HG03342 (cell line): ENCODE measurements around the gene VASH1.

ENCODE experiments used
- ATAC-seq: cut with Tn5 transposase; IDR thresholded peaks from one replicate; pipeline ENCODE4 v1.9.1; 2021; ENCODE audit warnings: mild to moderate bottlenecking, moderate library complexity; ENCODE audit not compliant: unreplicated experiment

Gene VASH1

DNA sequence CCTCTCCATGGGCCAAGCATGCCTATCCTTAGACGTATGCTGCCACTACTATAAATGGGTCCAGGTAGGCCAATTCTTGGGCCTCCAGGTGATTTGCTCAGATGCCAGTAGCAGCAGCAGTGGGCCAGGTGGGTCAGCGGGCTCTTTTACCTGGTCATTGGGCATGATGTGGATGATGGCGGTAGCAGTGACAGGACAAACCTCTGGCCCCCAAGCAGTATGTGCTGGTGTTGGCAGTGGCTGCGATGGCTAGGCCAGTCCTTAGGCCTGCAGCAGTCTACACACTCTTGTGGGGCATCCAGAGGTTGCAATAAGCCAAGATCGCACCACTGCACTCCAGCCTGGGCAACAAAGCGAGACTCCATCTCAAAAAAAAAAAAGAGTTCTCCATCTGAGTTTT lies 19.1 kb upstream of the VASH1 start:
- ATAC-seq: no peak

DNA sequence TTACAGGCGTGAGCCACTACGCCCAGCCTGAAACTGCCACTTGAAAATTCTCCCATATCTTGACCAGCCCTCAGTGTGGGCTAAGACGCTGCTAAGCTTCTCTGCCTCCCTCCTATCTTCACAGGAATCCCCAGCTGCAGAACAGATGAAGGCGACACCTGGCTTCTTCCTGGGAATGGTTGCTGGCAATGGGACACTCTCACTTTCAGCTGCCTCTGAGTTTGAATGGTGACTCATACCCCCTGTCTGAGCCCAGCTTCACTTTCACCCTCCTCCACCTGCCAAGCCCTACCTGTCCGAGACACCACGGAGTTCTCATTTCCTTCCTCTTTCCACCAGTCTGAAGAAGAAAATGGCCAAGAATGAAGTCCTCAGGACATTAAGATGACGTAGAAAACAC lies 18.3 kb upstream of the VASH1 start:
- no peak for ATAC-seq

DNA sequence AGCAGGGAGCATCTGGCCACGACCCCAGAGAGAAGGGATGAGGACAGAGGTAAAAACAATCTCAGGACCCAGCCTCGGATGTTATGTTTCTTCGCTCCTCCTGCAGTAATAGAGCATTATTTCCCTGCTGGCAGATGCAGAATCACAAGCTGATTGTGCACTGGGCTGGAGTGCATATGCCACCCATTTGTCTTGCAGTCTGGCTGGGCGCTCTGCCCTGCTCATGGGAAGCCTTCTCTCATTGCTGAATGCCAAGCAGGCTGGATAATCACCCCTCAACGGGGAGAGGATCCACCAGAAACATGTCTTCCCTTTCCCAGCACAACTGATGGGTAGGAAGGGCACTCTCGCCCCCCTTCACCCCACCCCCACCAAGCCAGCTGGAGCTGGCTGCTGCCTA lies 8.5 kb upstream of the VASH1 start:
- no peak for ATAC-seq

DNA sequence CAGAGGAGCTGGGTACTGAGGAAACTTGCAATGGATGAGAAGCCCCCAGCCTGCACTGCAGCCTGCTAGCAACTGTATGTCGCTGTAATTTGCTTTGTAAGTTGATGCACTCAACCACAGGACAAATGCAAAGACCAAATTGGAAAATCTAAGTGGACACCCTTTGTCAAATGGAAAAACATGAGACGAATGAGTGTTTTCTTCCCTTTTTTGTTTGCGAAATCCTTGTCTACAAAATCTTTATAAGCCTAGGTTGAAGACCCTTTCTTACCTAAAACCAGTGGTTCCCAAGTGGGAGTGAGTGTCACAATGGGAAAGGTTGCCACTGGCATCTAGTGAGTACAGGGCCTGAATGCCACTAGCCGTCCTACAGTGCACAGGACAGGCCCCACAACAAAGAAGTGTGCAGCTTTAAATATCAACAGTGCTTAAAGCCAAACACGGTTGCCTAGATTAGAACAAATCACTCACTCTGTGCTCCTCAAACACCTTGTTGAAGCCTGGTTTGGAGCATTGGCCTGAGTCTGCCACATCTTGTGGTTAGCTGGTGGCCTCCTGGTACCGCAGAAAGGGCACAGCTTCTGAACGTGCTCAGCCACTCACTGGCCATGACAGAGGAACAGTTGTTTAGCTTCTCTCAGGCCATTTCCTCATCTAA lies 7.6 kb upstream of the VASH1 start:
- ATAC-seq: no peak

DNA sequence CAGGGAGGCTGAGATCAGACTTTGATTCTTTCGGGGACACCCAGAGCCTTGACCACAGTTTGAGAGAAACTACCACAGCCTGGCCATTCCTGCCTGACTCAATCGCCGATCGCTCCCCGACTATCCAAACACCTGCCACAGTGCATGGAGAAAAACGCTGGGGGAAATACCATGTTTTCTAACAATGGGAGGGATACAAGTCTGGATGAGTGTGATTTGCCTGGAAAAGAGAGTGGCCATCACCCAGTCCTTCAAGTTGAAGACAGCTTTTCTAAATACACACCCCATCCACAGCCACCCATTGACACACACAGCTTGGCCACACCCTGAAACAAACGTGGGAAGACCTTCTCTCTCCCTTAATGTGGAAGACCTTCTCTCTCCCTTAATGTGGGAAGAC lies 6.7 kb upstream of the VASH1 start:
- no peak for ATAC-seq

DNA sequence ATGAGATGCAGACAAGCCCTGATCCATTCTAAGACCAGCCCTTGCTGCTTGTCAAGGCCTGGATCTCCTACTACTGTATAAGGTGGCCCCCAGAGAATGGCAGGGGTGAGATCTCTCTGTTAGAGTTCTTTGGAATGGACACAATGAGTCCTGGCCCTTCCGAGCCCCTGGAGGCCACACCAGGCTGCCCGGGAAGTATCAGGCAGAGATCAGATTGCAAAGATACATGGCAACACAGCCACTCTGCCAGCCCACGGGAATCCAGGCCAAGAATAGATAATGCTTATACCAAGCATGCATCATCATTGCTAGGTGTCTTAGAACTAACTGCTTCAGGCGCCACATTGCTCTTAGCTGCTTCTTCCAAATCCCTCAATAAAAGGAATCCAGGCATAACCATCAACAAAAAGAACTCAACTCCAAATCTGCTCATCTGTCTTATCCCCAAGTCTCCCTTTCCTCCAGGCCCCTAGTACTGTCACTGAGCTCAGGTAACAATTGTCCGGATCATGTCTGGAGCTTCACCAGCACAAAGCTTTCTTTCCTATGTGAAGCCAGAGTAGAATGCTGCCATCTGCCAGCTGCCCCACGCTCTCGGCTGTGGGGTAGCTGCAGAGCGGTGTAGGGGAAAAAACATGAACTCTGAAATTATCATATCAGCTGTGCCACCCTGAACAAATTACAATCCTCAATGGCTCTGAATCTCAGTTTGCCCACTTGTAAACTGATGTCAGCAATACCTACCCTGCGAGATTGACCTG lies 5.5 kb upstream of the VASH1 start:
- no peak for ATAC-seq

DNA sequence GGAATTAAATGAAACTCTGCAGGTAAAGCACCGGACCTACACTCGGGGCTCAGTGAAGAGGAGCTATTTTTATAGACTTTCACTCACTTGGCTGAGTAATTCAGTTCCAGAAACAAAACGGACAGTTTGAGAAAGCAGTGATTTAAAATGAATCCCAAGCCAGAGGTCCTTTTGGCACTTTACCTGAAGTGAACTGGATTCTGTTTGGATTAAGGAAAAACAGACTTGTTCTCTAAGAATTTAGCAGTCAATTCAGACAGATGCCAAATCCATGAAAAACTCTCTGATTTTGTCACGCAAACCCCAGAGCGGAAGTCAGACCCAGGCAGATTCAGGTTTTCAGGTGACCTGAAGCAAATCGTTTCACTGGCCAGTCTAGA lies 4.9 kb upstream of the VASH1 start:
- ATAC-seq: no peak

DNA sequence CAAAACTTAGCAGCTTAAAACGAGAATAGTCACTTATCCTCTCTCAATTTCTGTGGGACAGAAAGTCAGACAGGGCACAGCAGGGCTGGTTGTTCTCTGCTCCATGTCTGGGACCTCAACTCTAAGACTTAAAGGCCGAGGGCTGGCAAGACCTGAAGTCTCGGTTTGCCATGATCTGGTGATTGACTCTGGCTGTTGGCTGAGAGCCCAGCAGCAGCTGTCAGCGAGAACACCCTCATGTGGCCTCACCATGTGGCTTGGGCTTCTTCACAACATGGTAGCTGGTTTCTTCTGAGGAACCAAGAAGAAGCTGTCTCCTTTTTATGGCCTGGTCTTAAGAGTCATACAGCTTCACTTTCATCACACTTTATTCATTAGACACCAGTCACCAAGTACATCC lies 1.7 kb upstream of the VASH1 start:
- no peak for ATAC-seq

DNA sequence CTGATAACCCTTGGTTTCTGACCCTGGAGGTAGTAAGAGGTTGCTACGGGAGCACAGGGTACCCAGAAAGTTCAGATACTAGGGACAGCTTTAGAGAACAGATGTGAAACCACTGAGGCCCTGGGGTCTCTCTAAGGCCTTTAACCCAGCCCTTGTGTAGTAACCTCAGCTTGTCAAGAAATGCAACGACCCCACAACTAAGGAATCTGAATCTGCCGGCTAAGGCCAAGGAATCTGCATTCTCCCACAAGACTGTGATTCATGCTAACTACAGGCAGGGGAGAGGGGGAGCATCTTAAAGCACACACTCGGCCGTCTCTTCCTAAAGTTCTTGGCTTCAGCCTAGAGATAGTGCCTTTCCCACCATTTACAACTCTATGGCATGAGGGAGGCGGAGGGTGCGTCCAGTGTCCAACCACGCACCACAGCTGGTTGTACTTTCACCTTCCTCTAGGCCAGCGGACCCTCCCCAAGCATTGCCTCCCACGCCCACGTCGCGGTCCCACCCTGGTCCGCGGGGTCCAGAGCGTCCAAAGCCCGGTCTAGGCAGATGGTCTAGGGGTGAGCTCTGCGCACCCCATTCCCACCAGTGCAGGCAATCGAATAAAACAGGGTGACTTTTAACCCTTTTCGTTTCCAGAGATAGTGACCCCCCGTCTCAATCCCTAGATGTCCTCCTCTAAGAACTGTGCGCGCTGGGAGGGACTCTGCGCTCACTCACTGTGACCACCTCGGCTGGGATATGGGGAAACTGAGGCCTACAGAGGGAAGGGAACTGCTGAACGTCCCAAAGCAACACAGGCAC lies 735 bp upstream of the VASH1 start:
- ATAC-seq: no peak

DNA sequence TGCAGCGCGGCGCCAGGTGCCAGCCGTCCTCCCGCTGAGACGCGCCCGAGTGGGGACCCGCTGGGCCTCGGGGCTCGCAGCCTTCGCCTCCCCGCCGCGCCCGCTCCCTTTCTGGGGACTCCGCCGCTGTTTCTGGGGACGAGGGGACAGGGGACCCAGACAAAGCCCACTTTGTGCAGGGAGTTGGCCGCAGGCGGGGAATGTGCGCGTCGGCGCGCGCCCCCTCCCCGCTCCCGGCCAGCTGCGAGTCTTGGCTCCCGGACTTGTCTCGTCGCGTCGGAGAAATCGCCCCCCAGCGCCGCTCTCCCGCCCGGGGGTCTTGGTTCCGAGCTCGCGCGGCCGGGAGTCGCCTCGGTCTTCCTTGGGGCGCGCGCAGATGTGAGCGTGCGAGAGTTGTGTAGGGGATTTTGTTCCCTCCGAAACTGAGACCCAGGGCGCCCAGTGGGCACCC lies 717 bp downstream of the VASH1 start:
- no peak for ATAC-seq

DNA sequence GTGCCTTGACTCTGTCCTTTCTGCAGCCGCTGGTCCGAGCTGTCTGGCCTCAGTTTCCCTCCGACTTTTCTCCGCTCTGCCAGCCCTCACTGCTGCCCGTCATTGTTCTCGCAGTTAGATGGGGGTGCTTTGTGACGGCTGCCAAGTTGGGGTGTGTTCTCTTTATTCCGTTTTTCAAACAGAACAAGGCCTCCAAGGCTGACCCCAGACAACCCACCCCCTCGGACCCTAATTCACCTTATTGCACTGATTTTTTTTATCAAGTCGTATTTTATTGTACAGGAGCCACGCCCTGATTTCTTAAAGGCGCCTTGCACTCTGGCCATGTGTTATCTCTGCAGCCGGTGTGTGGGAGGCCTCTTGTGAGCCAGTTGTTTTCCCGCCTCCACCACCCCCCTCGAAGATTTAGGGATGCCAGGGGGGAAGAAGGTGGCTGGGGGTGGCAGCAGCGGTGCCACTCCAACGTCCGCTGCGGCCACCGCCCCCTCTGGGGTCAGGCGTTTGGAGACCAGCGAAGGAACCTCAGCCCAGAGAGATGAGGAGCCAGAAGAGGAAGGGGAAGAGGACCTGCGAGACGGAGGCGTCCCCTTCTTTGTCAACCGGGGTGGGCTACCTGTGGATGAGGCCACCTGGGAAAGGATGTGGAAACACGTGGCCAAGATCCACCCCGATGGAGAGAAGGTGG lies 1.3 kb downstream of the VASH1 start:
- no peak for ATAC-seq

DNA sequence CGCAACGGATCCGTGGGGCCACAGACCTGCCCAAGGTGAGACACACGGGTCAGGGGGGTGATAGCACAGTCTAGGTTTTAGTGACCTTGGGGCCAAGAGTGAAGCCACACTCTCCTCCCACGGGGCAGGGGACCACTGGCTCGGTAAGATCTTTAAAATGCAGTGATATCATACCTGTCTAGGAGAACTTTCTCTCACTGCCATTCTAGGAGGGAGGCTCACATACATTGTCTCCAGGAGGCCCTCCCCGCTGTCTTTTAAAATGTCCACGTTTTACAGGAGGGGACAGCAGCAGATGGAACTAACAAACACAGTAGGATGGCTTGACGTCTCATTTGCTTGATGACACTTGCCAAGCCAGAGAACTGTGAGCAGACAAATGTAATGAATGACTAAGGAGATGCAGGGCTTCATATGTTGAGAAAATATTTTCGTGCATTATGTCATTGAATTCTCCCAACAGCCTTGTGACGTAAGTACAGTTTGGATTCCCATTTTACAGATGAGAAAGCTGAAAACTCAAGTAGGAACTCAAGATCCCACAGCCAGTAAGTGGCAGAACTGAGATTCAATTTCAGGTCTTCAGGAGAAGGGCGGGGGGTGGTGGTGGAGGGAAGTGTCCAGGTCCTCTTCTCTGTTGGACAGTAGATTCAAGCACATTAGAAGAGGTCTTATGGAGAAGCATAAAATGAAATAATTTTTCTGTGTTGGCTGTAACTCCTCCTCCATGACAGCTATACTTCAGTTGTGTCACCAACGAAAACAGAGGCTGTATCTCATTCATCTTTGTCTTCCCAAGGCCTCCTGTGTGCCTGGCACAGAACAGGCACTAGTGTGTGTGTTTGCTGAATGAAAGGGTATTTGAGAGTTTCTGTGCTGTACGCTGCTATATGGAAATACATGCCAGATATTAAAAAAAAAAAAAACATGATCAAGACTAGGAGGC lies 2.1 kb downstream of the VASH1 start:
- ATAC-seq: no peak

DNA sequence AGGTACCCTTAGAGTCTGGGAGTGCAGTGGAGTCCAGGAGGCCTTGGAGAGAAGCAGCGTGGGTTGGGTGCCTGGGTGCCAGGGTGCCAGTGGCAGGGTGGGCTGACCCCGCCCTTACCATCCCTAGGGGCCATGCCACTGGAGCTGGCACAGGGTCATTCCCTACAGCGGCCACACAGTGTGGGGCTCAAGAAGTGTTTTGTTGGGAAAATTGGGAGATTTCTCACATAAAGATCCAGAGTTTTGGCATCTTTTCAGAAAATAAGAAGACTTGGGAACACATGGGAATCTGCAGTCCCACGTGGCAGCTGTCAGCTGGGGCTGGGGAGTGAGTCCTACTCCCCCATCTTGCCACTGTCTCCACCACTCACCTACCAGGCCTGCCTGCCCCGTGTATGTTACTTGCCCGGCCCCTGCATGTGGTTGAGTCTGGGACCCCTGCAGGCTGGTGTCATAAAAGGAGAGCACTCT lies 4.2 kb downstream of the VASH1 start:
- no peak for ATAC-seq

DNA sequence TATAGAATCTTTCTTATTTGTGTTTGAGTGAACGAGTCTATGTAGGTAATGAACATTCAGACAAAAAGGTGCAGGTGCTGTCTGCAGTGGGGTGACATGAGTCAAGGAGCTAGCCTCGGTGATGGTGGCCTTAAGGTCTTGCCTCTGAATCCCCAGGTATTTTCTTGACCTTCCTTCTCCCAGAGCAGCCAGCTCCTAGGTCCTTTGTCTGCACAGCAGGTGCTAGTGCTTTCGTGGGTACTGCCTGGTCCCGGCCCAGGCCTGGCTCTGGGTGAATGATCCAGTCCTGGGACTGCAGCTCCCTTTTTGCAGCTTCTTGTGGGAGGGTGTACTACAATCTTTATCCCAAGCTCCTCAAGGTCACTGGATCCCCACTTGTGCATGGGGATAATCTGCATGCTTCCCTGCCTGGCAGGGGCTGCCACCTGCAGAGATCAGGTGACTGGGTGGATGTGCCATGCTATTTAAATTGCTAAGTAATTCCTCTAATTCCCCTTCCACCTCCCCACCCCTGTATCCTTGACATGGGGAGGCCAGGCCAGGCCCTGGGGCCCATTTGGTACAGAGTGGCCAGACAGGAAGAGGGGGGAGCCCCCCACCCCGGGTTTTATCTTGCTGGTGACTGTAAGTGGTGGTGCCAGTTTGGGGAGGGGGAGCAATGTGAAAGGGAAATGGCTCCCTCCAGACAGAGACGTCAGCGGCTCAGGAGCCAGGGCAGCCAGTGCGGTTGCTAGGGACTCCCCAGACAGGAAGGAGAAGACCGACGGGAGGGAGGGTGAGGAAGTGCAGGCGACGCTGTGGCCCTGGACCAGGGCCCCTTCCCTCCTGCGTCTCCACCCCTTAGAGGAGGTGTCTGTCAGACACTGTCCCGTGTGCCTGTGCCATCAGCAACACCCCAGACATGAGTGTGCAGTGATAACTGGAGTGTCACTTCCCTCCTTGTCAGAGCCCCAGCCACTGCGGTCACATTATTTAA lies 6.7 kb downstream of the VASH1 start:
- peak; percentile 77 for ATAC-seq

DNA sequence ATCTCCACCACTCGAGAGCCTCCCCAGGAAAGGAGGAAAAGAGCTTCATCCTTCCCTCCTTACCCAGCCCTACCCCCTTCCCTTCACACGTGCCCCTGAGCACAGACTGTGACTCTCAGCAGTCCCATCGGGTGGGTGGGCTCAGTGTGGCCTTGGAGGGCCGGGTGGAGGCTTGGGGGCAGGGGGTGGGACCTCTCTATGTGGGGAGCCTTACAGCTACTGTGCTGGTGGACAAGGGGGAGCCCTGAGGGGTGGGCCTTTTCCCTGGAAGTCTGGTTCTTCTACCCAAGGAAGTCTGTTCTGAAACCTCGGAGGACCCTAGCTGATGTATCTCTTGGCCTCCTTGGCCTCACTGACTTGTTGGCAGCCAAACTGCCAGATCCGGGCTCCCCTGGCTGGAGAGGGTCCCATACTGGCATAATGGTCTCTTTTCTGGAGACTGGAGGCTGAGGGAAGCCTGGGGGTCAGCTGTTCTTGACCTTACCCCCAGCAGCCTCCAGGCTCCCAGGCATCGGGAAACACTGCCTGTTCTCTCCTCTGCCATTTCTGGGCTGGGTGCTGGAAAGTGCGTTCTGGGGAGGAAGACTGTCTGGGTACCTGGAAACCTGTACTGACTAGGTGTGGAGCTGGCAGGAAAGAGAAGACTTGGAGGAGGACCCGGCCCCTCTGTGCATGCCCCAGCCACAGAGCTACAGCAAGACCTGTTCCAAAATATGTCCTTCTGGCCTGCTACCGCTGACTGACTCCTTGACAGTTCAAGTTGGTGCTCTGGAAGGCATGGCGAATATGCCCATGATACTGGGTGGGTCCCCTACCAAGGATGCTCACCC lies 7.6 kb downstream of the VASH1 start:
- no peak for ATAC-seq

DNA sequence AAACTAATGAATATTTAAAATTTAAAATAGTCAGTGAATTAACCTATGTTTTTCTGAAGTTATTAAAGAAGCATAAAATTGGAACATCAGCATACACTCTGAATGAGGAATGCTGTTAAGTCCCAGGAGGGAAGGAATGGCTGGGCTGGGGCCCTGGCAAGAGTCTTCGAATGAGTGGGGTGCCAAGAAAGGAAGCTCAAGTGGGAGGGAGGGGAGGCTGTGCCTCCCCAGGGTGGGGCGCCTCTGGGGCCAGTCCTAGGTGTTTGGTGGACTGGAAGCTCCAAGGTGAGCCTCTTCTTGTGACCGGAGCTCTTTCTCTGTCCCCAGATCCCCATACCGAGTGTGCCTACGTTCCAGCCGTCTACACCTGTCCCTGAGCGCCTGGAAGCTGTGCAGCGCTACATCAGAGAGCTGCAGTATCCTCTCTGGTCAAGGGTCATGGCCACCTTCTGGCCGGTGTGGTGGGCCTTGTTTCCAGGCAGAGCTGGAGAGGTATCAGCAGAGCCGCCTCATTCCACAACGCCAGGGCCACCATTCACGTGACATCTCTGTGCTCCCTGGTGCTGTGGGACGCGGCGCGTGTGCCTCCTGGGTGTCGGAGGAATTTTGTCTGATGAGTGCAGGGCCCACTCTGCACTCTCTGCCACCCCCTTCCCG lies 8.5 kb downstream of the VASH1 start:
- ATAC-seq: no peak
